ENCODE measurements around the gene PSMB1. TPM values are rescaled to one million over a fixed set of nuclear protein-coding genes. Genes with fewer than 3 reads are reported as not detected.

PSMB1 gene
- total and polyA plus RNA-seq, 9 of the 15 experiments (the other 6 are each of a cell fraction or from before 2014, with no cell fraction given): 447 to 2,953 (median 884) TPM

GRCh38 chr6:170535004-170535403, 18.1 kb downstream of the PSMB1 start:
- Histone ChIP-seq H3K36me3 (ENCODE audit: control insufficient read depth, insufficient read depth, low read length) (peaks cover 74% of the 10 kb centered on the region), H3K4me2 (ENCODE audit: insufficient read depth, low read length) (no peak overlapping the region), H3K27ac (ENCODE audit: extremely low read depth, low read depth, low read length) (no peak overlapping the region), H3K79me2 (ENCODE audit: control insufficient read depth, insufficient read depth, low read length) (peaks cover 12% of the 10 kb centered on the region; the same call in 1 of the 3 replicates), H3K9me3 (replicated peaks; ENCODE audit: control insufficient read depth, insufficient read depth, low read depth, low read length) (no peaks in the 10 kb centered on the region), H3K27me3 (ENCODE audit: control insufficient read depth in 2 of 2, insufficient read depth in 2 of 2, low read length in 2 of 2) (no peaks in the 10 kb centered on the region), H3K4me1 (replicated peaks in 1 of 2; ENCODE audit: control insufficient read depth in 2 of 2, insufficient read depth in 2 of 2, low read length in 2 of 2) (no peaks in the 10 kb centered on the region), H3K4me3 (no peak overlapping the region), H4K20me1 (replicated peaks; ENCODE audit: control insufficient read depth, insufficient read depth, low read length) (peaks cover 21% of the 10 kb centered on the region; the same call in 1 of the 2 replicates), H2AFZ (ENCODE audit: low read depth, low read length) (no peak overlapping the region), H3K9ac (ENCODE audit: insufficient read depth in 1 of 2, low read depth in 2 of 2, low read length in 2 of 2) (no peak overlapping the region), H3K9me1 (ENCODE audit: control insufficient read depth, insufficient read depth, low read length) (no peaks in the 10 kb centered on the region)
- ChIA-PET POLR2A (interaction anchor here (1.3 kb wide), 1 partner anchor 16 kb away, joined by 3 read pairs; no protein-coding TSS in a partner anchor), CTCF (ENCODE audit: low intra/inter-chr PET ratio) (no interaction called here)
- DNase-seq (ENCODE audit: extremely low read depth in 1 of 4, low spot score in 3 of 4): no peak
- no peak for FAIRE-seq
- intact Hi-C loops (cut with micrococcal nuclease): no loop called here
- no peak for ATAC-seq
- TF ChIP-seq ZNF592 (IDR thresholded peaks at IDR 0.05): no peak
- TF ChIP-seq ZNF512 (tag; IDR thresholded peaks at IDR 0.05): 0 out of 2 replicates have a peak, but pooled peaks have one; percentile 22
- WGBS (ENCODE audit: insufficient coverage, low coverage, missing lambda C conversion rate): 94% methylated on average over 5 of the region's 5 CpGs
- BruUV-seq (replicated peaks): no TSS peak
- in situ Hi-C loops (cut with MboI): no loop called here

Data from K562 (cell line).